Fibroblast of gingiva (primary cell): ENCODE results near the gene NINL.

Experiments used
- DNase-seq: peaks from one replicate; pipeline ENCODE4 v3.0.0-alpha.2; 2011; ENCODE audit warnings: low read depth

NINL gene

GRCh38 chr20:25464501-25465242, 120.7 kb downstream of the NINL start:
- DNase-seq = no peak

GRCh38 chr20:25461786-25462545, 123.4 kb downstream of the NINL start:
- no peak for DNase-seq

- DNase-seq = no peak
These were observed 124.1 kb downstream of the NINL start for GRCh38 chr20:25461281-25461650.

GRCh38 chr20:25460566-25461280, 124.6 kb downstream of the NINL start:
- no peak for DNase-seq

- DNase-seq = no peak
These were observed 125.3 kb downstream of the NINL start for GRCh38 chr20:25459916-25460535.

- no peak for DNase-seq
These were observed 126.1 kb downstream of the NINL start for GRCh38 chr20:25459111-25459830.

- no peak for DNase-seq
These were observed 127.2 kb downstream of the NINL start for GRCh38 chr20:25457886-25458680.

- DNase-seq = no peak
These were observed 131.0 kb downstream of the NINL start for GRCh38 chr20:25454153-25454900.

GRCh38 chr20:25453035-25453810, 132.1 kb downstream of the NINL start:
- DNase-seq = no peak

- no peak for DNase-seq
These were observed 133.0 kb downstream of the NINL start for GRCh38 chr20:25452333-25452732.

GRCh38 chr20:25447671-25448070, 137.7 kb downstream of the NINL start:
- no peak for DNase-seq

- DNase-seq = no peak
These were observed 140.8 kb downstream of the NINL start for GRCh38 chr20:25444556-25444955.

- no peak for DNase-seq
These were observed 146.0 kb downstream of the NINL start for GRCh38 chr20:25439328-25439727.

GRCh38 chr20:25437153-25437581, 148.2 kb downstream of the NINL start:
- DNase-seq = no peak

- DNase-seq = no peak
These were observed 160.8 kb downstream of the NINL start for GRCh38 chr20:25424536-25424935.

- no peak for DNase-seq
These were observed 163.3 kb downstream of the NINL start for GRCh38 chr20:25422032-25422431.

- no peak for DNase-seq
These were observed 164.2 kb downstream of the NINL start for GRCh38 chr20:25421102-25421501.

- no peak for DNase-seq
These were observed 166.6 kb downstream of the NINL start for GRCh38 chr20:25418776-25419175.

GRCh38 chr20:25408890-25409289, 176.4 kb downstream of the NINL start:
- DNase-seq = no peak
